ENCODE measurements around the gene EXD2. TPM values are rescaled to one million over a fixed set of nuclear protein-coding genes. Genes with fewer than 3 reads are reported as not detected.

Gene EXD2
- total and polyA plus RNA-seq, 8 donors = 3.4 to 25.4 (median 9.4) TPM

DNA sequence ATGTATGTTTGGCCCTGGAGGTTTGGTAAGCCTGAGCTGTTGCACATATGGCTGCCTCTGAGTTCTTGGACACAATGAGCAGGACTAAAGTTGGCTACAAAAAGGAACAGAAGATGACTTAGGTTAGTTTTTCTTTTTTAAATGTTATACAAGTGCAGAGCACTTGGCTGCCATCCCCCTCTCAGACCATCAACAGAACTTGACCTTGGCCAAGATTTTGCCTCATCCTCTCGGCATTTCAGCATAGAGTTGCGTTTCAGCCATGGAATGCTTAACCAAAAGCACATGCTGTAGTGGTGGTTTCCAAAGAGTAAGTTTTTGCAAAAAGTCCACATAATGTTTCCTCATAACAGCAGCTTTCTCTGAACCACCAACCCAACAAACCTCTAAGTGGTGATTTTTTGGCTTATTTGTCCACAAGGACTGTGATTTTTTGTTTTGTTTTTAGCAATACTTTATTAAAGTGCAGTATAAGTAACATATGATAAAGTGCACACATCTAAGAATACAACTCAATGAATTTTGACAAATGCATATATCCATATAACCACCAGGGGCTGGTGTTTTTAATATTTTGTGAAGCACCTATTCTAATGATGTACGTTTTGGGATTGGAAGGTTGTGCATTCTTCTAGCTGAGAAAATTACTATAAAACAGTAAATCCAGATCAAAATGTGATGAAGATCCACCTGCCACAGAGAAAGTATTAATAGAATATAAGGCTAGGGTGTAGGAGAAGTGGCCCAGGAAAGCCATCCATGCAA, 56.6 kb downstream of the EXD2 start:
- H3K4me1 ChIP-seq = peaks cover 0 to 12% (median 2%) of the 10 kb centered on the region in 4 donors
- peak overlapping the region in 4 of 5 donors; percentile 41 to 67 (median 57) for H3K27ac ChIP-seq
- intact Hi-C loops (cut with DNase I; ENCODE audit: low total_unique reads) = no loop called here
- no peaks in the 10 kb centered on the region for H3K36me3 ChIP-seq
- DNase-seq = peak in 1 of 2 donors; percentile 82
- H3K9me3 ChIP-seq = no peaks in the 10 kb centered on the region
- no peaks in the 10 kb centered on the region for H3K27me3 ChIP-seq
- H3K4me3 ChIP-seq = no peak overlapping the region
- peak; percentile 32 to 70 (median 56) for TF ChIP-seq POLR2AphosphoS5 (IDR thresholded peaks at IDR 0.05)
- no peak for TF ChIP-seq EP300 (IDR thresholded peaks at IDR 0.05)
- no peak for TF ChIP-seq POLR2A (IDR thresholded peaks at IDR 0.05)
- TF ChIP-seq CTCF (IDR thresholded peaks at IDR 0.05) = peak in 2 of 7 experiments; percentile 11 to 29
- WGBS, 5 donors = 56 to 82% (median 70%) methylated on average over 3 of the region's 3 CpGs

GRCh38 chr14:69249603-69250002, 58.3 kb downstream of the EXD2 start:
- Histone ChIP-seq H3K4me1 (peaks cover 0 to 10% (median 0%) of the 10 kb centered on the region in 4 donors), H3K9me3 (no peaks in the 10 kb centered on the region), H3K4me3 (no peak overlapping the region), H3K27me3 (no peaks in the 10 kb centered on the region), H3K27ac (no peak overlapping the region), H3K36me3 (no peaks in the 10 kb centered on the region)
- intact Hi-C loops (cut with DNase I; ENCODE audit: low total_unique reads) = no loop called here
- no peak for DNase-seq
- WGBS, 5 donors = 83 to 91% (median 87%) methylated on average over 5 of the region's 5 CpGs
- TF ChIP-seq CTCF (IDR thresholded peaks at IDR 0.05) (no peak), POLR2AphosphoS5 (IDR thresholded peaks at IDR 0.05) (no peak), POLR2A (IDR thresholded peaks at IDR 0.05) (no peak)

GRCh38 chr14:69252851-69253250, 61.6 kb downstream of the EXD2 start:
- Histone ChIP-seq H3K27me3 (peaks cover 0 to 20% (median 10%) of the 10 kb centered on the region in 3 donors), H3K4me1 (peaks cover 0 to 4% (median 0%) of the 10 kb centered on the region in 4 donors), H3K27ac (no peak overlapping the region), H3K4me3 (no peak overlapping the region), H3K9me3 (no peaks in the 10 kb centered on the region), H3K36me3 (no peaks in the 10 kb centered on the region)
- no peak for TF ChIP-seq POLR2AphosphoS5 (IDR thresholded peaks at IDR 0.05)
- intact Hi-C loops (cut with DNase I; ENCODE audit: low total_unique reads) = no loop called here
- 58 to 88% (median 78%) methylated on average over 3 of the region's 3 CpGs for WGBS, 5 donors
- DNase-seq = no peak

- no peak for DNase-seq
- H3K36me3 ChIP-seq = no peaks in the 10 kb centered on the region
- intact Hi-C loops (cut with DNase I; ENCODE audit: low total_unique reads) = no loop called here
- no peaks in the 10 kb centered on the region for H3K9me3 ChIP-seq
- H3K27me3 ChIP-seq = peaks cover 9 to 83% (median 54%) of the 10 kb centered on the region in 3 donors
- peaks cover 27 to 34% (median 32%) of the 10 kb centered on the region in 4 donors for H3K4me1 ChIP-seq
- TF ChIP-seq EP300 (IDR thresholded peaks at IDR 0.05) (no peak), CTCF (IDR thresholded peaks at IDR 0.05) (no peak), POLR2AphosphoS5 (IDR thresholded peaks at IDR 0.05) (no peak), POLR2A (IDR thresholded peaks at IDR 0.05) (no peak)
- peak overlapping the region; percentile 47 to 75 (median 56) for H3K4me3 ChIP-seq
- 23 to 33% (median 30%) methylated on average over 13 to 14 of the region's 14 CpGs for WGBS, 5 donors
- no peak overlapping the region for H3K27ac ChIP-seq
Measured at GRCh38 chr14:69259168-69259526, 67.8 kb downstream of the EXD2 start.

Measured in stomach (tissue), 9 donors.